ENCODE data around the gene EIF3A.
"Not testable (repeated sequence)": the region's sequence is repeated elsewhere in the genome, so short reads cannot be mapped to it uniquely, and the experiment has no call there.

Gene EIF3A

DNA sequence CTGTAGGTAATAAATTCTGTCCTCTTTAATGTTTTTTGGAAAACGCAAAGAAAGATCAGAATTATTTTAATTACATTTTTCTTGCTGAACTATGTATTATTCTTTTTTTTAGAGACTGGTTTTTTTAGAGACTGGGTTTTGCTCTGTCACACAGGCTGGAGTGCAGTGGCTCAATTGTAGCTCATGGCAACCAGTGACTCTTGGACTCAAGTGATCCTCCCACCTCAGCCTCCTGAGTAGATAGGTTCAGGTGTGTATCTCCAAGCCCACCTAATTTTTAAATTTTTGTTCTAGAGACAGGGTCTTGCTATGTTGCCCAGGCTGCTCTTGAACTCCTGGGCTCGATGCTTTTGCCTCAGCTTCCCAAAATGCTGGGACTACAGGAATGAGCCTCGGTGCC is 18.0 kb upstream of the EIF3A start:
- DNase-seq: no peak

DNA sequence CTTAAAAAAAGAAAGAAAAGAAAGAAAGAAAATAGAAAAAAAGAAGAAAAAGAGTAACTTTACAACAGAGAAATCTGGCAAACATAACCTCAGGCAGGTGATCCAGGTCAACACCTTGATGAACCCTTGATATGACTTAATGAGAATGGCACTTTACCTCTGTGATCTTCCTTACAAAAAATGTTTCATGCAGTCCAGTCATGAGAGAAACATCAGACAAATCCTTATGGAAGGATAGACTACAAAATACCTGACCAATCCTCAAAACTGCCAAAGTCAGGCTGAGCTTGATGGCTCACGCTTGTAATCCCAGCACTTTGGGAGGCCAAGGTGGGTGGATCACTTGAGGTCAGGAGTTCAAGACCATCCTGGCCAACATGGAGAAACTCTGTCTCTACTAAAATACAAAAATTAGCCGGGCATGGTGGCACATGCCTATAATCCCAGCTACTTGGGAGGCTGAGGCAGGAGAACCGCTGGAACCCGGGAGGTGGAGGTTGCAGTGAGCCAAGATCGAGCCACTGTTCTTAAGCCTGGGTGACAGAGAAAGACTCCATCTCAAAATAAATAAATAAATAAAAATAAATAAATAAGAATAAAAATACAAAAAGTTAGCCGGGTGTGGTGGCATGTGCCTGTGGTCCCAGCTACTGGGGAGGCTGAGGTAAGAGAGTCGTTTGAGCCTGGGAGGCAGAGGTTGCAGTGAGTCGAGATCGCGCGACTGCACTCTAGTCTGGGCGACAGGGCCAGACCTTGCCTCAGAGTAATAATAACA is 16.2 kb upstream of the EIF3A start:
- not testable (repeated sequence) for DNase-seq

- DNase-seq: no peak
These were observed 15.0 kb upstream of the EIF3A start for GRCh38 chr10:119095640-119096039.

GRCh38 chr10:119090968-119091367 is 10.4 kb upstream of the EIF3A start:
- no peak for DNase-seq

DNA sequence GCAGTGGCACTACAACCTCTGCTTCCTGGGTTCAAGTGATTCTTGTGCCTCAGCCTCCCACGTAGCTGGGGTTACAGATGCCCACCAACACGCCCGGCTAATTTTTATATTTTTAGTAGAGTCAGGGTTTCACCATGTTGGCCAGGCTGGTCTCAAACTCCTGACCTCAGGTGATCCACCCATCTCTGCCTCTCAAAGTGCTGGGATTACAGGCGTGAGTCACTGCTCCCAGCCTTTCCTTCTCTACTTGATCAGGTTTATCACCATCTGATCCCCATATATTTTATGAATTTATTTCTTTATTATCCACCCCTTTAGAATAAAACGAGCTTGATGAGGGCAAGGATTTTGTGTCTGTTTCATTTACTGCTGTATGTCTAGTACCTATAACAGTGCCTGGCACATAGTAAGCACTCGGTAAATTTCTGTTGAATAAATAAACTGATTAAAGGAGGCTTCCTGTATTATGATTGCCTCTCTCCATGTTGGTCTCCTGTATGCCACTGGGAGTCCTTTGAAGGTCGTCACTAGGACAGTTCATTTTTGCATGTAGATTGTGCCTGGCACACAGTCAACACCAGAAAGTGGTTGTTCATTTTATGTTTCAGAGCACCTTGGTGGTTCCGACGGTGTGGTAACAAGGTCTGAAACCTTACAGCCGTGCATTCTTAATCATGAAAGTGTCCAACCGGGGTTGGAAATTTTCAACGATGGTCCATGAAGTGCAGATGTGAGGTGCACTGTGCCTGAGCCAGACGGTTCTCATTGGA is 9.6 kb upstream of the EIF3A start:
- DNase-seq: no peak

GRCh38 chr10:119087271-119087882 is 6.8 kb upstream of the EIF3A start:
- no peak for DNase-seq

DNA sequence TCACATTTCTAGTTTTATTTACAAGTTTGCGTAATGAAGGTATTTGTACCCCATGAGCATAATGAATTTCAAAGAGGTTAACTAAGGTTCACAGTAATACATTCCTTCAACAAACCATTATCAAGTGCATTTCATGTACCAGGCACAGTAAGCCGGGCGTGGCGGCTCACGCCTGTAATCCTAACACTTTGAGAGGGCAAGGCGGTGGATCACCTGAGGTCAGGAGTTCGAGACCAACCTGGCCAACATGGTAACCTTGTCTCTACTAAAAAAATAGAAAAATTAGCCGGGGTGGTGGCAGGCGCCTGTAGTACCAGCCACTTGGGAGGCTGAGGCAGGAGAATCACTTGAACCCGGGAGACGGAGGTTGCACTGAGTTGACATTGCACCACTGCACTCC is 4.3 kb upstream of the EIF3A start:
- no peak for DNase-seq

GRCh38 chr10:119079599-119080520 is 757 bp downstream of the EIF3A start:
- DNase-seq: peak; percentile 84

DNA sequence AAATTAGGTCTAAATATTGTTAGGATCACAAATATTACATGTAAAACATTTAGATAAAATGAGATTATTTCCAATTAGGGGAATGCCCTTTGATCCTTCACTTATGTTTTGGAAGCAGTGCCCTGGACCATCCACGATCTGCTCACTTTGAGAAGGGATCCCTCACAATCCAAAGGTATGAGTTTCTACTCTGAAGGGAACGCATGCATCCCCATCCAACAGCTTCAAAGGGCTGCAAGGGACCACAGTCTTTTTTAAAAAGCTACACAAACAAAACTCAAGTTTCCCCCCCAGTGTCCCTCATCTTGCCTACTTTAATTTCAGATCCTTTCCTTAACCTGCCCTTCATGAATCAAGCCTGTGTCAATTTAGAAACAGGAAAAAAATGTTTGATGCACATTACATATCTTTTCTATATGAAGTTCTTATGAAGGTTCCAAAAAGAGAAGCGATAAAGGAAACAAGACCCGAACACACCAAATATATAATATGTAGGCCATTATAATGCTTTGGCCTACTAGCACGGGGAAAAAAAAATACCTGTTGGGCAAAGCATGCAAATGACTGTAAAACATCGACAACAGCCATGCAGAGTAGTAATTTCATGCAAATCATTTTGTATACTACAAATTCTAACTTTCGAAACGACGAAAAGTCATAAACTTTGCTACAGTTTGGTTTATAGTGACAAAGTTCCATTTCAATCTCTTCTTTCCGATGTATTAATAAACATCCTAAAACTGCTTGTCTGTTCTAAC is 2.0 kb downstream of the EIF3A start:
- no peak for DNase-seq

GRCh38 chr10:119073584-119073983 is 7.0 kb downstream of the EIF3A start:
- no peak for DNase-seq

- DNase-seq: no peak
These were observed 10.0 kb downstream of the EIF3A start for GRCh38 chr10:119070395-119071165.

DNA sequence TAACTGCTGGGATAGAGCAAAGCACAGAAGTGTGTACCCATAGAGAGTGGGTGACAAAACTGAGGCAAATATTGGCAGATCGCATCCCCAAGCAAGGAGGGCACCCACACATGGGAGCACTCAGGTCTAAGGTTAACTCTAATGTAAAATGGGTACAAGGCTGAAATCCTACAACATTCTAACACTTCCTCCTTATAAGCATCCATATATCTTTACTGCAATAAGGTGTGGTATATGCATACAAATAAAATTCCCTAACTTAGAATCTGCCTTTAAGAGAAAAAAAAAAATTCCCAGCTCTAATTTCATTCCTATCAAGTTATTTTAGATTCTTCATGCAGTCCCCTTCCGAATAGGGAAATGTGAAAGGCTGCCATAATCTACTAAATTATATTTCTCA is 18.7 kb downstream of the EIF3A start:
- DNase-seq: no peak

- no peak for DNase-seq
These were observed 19.3 kb downstream of the EIF3A start for GRCh38 chr10:119061352-119061751.

DNA sequence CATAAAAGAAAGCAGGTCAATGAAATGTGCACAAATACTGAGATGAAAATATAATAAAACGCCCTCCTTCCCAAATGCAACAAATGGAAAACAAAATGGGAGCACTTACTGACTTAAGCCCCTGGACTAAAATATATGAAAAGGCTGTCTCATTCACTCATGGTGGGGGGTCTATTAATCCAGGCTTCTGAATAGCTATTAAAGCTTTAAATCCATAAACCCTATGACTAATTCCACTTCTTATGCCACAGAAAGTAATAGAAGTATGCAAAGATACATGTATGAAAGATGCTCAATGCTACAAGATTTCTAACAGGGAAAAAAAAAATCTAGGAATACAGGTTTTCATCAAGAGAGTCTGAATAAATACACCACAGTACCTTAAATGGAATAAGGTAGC is 20.5 kb downstream of the EIF3A start:
- no peak for DNase-seq

DNA sequence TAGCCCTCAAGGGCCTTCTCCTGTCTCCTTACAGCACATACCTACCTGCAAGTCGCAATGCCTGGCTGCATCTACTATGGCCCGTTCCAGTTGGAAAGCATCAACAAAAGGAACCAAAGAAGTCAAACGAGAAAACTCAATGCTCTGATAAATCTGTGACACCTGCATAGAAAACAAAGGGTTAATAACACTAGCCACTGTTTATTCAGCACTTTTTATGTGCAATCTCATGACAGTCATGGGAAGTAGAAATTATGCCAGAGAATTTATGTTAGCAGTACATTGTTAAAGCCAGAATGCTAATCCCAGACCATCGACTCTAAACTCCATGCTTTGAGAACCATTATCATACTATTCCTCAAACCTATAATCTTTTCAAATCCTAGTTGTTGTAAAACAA is 21.1 kb downstream of the EIF3A start:
- no peak for DNase-seq

DNA sequence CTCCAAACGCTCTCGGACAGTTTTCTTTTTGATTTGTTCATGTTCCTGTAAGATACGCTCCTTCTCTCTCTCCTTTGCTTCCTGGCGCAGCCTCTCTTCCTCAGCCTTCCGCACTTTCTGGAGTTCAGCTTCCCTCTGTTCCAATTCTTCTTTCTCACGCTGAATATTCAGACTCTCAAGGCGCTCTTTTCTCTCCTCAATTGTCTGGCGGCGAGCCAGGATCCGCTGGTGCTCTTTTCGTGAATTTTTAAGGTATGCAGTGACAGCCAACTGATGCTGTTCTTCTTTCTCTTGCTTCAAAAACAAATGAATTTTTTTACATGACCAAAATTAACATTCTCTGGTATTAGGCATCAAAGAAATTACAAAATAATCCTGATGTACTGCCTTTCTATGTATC is 22.6 kb downstream of the EIF3A start:
- DNase-seq: no peak

GRCh38 chr10:119055472-119055871 is 25.1 kb downstream of the EIF3A start:
- no peak for DNase-seq

GRCh38 chr10:119051775-119052174 is 28.8 kb downstream of the EIF3A start:
- DNase-seq: no peak

DNA sequence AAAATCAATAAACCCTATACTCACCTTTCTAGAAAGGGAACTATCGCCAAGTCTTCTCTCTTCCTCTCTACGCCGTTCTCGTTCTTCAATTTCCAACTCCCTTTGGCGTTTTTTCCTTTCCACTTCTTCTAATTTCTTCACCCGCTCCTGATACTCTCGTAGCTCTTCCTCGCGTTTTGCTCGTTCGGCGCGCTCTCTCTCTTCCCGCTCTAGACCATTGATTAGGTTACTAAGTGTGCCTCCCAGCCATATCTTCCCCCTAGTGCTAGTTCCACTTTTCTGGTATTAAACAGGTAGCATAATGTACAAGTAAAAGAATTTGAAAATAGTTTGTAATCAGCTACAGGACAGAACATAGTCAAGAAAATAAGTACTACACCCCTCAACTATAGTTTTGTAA is 30.8 kb downstream of the EIF3A start:
- no peak for DNase-seq

DNA sequence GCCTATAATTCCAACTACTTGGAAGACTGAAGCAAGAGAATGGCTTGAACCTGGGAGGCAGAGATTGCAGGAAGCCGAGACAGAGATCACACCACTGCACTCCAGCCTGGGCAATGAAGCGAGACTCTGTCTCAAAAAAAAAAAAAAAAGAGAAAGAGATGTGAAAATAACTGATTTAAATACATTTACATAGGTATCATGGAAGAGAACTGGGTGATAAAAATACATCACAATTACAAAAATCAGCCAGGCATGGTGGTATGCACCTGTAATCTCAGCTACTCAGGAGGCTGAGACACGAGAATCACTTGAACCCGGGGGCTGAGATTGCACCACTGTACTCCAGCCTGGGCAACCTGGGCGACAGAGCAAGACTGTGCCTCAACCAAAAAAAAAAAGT is 31.3 kb downstream of the EIF3A start:
- no peak for DNase-seq

- DNase-seq: no peak
These were observed 35.1 kb downstream of the EIF3A start for GRCh38 chr10:119045561-119045960.

Measured in right hindlimb (tissue), 1 donor.